Kidney (tissue), 14 donors: Measurements from ENCODE around the gene KNG1. TPM values are rescaled to one million over a fixed set of nuclear protein-coding genes. Genes with fewer than 3 reads are reported as not detected.
A peak's percentile ranks its signal among the peaks of the same experiment; 100 is the strongest.

Source experiments
- DNase-seq, 5 donors: peaks; one replicate each; pipeline ENCODE4 v3.0.0-alpha.2; 2013 to 2020
- FAIRE-seq: peaks from 2 replicates; lab custom pipeline; 2012; peaks lifted over from hg19 to GRCh38; lab: Jason Lieb, UNC
- H3K27ac ChIP-seq, 2 donors: one replicate each; pipeline ENCODE4 v1.7.0; 2013; ENCODE audit warnings: low read depth in 2 of 2, low read length in 2 of 2, inconsistent platforms in 1 of 2
- H3K27me3 ChIP-seq: one replicate; pipeline ENCODE4 v1.7.1; 2013; ENCODE audit warnings: low read length, inconsistent platforms; ENCODE audit not compliant: control insufficient read depth, insufficient read depth
- H3K36me3 ChIP-seq, 3 donors: one replicate each; pipeline versions ENCODE4 v1.7.0 to v1.7.1; 2013; ENCODE audit warnings: low read length in 3 of 3, control low read depth in 1 of 3, inconsistent platforms in 1 of 3; ENCODE audit not compliant: insufficient read depth in 3 of 3, control insufficient read depth in 2 of 3
- H3K4me1 ChIP-seq, 3 donors: one replicate each; pipeline versions ENCODE4 v1.7.0 to v1.7.1; 2013; ENCODE audit warnings: low read length in 3 of 3, inconsistent platforms in 1 of 3, low read depth in 1 of 3; ENCODE audit not compliant: control insufficient read depth in 2 of 3, insufficient read depth in 2 of 3
- H3K4me3 ChIP-seq, 3 donors: one replicate each; pipeline versions ENCODE4 v1.7.0 to v1.8.1; 2013; ENCODE audit warnings: low read length in 3 of 3, control low read depth in 1 of 3, inconsistent platforms in 1 of 3
- H3K9ac ChIP-seq, 3 donors: one replicate each; pipeline versions ENCODE4 v1.7.0 to v1.7.1; 2013; ENCODE audit warnings: low read length in 3 of 3, control low read depth in 1 of 3, inconsistent platforms in 1 of 3
- H3K9me3 ChIP-seq, 3 donors: one replicate each; pipeline versions ENCODE4 v1.7.0 to v1.7.1; 2013; ENCODE audit warnings: low read length in 3 of 3, control low read depth in 1 of 3, inconsistent platforms in 1 of 3; ENCODE audit not compliant: control insufficient read depth in 2 of 3, insufficient read depth in 1 of 3
- intact Hi-C: fragments of 100-400 bp; cut with DNase I; formaldehyde crosslinking; loops from one replicate; pipeline ENCODE4 v1.11.1; 2022
- polyA plus RNA-seq: library from polyadenylated mRNA; stranded (reverse); fragments of 350-450 nt; fragmentation: Illumina TruSeq; extraction: RNeasy Lipid Tissue Mini Kit (QIAGEN cat#74804); gene quantifications from one replicate; pipeline ENCODE4 v1.2.3, GENCODE V29; 2014; ENCODE audit warnings: low read depth, low replicate concordance; ENCODE audit not compliant: insufficient read depth
- total RNA-seq: library from RNA; stranded (reverse); fragmentation: NEBNext Ultra II Directional; extraction: Animal tissue kit (Norgen Biotek cat#: 25700); gene quantifications from one replicate; pipeline ENCODE4 v1.2.1, GENCODE V29; 2021
- TF ChIP-seq, protein P1 (sequence below): IDR thresholded peaks from 3 replicates; pipeline ENCODE4 v1.5.1; 2012; ENCODE audit warnings: mild to moderate bottlenecking, moderate library complexity, borderline replicate concordance; ENCODE audit not compliant: insufficient read depth; ENCODE audit errors: extremely low read depth
- donor health status: control.
- donor health status: control.
- donor health status: control.
- donor health status: control.
- donor health status: control.
- donor health status: DM: yes; HTN: yes; CAD: no.
- donor health status: Normal renal cell carcinoma (clear cell type).

KNG1 gene
- total and polyA plus RNA-seq, 2 donors from 2014 or later, result 8.7 to 710 TPM

DNA sequence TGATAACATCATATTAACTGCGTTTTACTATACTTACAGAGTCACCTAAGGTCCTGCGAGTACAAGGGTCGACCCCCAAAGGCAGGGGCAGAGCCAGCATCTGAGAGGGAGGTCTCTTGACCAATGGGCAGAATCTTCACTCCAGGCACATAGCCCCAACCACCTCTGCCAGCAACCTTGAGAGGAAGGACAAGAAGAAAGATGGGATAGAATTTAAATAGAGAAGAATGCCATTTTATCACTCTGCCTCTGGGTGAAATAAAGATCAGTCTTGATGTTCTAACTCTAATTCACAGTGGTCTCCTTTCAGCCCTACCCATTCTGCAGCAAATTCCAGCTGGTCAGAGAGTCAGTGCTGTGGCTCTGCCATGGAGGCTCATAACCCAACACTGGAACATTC lies 26.5 kb downstream of the KNG1 start:
- no peak overlapping the region for H3K4me3 ChIP-seq
- H3K27ac ChIP-seq, result no peak overlapping the region
- H3K9ac ChIP-seq, result no peak overlapping the region
- intact Hi-C loops, result no loop called here
- no peaks in the 10 kb centered on the region for H3K9me3 ChIP-seq
- TF ChIP-seq, protein P1, sequence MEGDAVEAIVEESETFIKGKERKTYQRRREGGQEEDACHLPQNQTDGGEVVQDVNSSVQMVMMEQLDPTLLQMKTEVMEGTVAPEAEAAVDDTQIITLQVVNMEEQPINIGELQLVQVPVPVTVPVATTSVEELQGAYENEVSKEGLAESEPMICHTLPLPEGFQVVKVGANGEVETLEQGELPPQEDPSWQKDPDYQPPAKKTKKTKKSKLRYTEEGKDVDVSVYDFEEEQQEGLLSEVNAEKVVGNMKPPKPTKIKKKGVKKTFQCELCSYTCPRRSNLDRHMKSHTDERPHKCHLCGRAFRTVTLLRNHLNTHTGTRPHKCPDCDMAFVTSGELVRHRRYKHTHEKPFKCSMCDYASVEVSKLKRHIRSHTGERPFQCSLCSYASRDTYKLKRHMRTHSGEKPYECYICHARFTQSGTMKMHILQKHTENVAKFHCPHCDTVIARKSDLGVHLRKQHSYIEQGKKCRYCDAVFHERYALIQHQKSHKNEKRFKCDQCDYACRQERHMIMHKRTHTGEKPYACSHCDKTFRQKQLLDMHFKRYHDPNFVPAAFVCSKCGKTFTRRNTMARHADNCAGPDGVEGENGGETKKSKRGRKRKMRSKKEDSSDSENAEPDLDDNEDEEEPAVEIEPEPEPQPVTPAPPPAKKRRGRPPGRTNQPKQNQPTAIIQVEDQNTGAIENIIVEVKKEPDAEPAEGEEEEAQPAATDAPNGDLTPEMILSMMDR, result no peak
- no peak for DNase-seq
- H3K27me3 ChIP-seq, result no peaks in the 10 kb centered on the region
- H3K4me1 ChIP-seq, result peaks cover 0 to 11% (median 0%) of the 10 kb centered on the region in 3 donors
- peaks cover 0 to 2% (median 0%) of the 10 kb centered on the region in 3 donors for H3K36me3 ChIP-seq
- FAIRE-seq, result no peak

DNA sequence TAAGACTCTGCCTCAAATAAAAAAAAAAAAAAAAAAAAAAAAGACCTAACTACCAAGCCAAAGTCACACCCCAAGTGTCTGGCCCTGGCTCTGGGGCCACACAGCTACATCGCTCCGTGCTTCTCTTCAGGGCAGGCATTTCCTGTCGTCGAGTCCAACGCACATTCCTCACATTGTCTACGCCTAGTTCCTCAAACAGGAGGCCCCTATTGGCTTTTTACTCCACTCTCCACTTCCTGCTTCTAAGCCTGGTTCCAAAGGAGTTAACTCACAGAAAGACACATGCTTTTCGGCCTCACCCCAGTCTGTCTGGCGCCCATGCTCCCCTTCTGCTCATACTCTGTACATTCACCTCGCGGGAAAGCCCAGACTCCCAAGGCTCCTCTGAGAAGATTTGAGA lies 28.8 kb downstream of the KNG1 start:
- intact Hi-C loops, result no loop called here
- Histone ChIP-seq H3K4me1 (peaks cover 0 to 11% (median 0%) of the 10 kb centered on the region in 3 donors), H3K36me3 (no peaks in the 10 kb centered on the region), H3K9me3 (no peaks in the 10 kb centered on the region), H3K4me3 (no peak overlapping the region), H3K27me3 (no peaks in the 10 kb centered on the region), H3K27ac (no peak overlapping the region), H3K9ac (no peak overlapping the region)
- TF ChIP-seq, protein P1, result no peak
- FAIRE-seq (no peak), DNase-seq (peak in 4 of 5 donors; percentile 20 to 61 (median 40))

DNA sequence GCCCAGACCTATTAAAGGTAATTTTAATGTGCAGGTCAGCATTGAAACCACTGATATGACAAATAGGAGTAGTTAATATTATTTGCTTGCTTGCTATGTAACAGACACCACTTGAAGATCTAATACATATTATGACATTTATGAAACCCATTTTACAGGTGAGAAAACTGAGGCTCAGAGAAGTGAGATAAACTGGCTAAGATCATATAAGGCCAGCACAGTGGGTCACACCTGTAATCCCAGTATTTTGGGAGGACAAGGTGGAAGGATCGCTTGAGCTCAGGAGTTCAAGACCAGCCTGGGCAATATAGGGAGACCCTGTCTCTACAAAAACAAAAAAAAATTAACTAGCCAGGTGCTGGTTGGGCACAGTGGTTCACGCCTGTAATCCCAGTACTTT lies 33.2 kb downstream of the KNG1 start:
- no peak overlapping the region for H3K9ac ChIP-seq
- H3K4me1 ChIP-seq, result peaks cover 0 to 2% (median 0%) of the 10 kb centered on the region in 3 donors
- no peaks in the 10 kb centered on the region for H3K36me3 ChIP-seq
- intact Hi-C loops, result no loop called here
- TF ChIP-seq, protein P1, result no peak
- no peak overlapping the region for H3K4me3 ChIP-seq
- no peak for DNase-seq
- no peak for FAIRE-seq
- no peak overlapping the region for H3K27ac ChIP-seq
- H3K9me3 ChIP-seq, result no peaks in the 10 kb centered on the region
- no peaks in the 10 kb centered on the region for H3K27me3 ChIP-seq

DNA sequence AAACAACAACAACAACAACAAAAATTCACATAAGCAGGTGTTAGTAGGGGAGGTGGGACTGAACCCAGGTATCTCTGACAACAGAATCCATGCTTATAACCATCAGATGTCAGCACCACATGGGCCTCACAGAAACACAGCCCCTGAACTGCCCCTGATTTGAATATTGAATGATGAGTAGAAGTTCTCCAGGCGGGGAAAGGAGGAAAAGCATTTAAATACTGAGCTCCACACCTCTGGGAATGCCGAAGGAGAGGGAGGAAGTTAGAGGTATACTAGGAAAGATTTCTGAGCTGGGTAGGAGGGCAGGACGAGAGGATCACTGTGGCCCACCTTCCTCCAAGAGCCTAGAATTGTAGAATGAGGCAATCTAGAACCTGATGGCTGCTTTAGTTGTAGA lies 34.3 kb downstream of the KNG1 start:
- TF ChIP-seq, protein P1, result no peak
- Histone ChIP-seq H3K4me3 (no peak overlapping the region), H3K9ac (no peak overlapping the region), H3K4me1 (no peaks in the 10 kb centered on the region), H3K9me3 (no peaks in the 10 kb centered on the region), H3K27ac (no peak overlapping the region), H3K36me3 (no peaks in the 10 kb centered on the region), H3K27me3 (no peaks in the 10 kb centered on the region)
- intact Hi-C loops, result no loop called here
- FAIRE-seq (no peak), DNase-seq (no peak)
